GM13977 (cell line): Measurements from ENCODE around the gene CABP1.

Experiments used
- DNase-seq: peaks from one replicate; pipeline ENCODE4 v3.0.0; 2012; ENCODE audit warnings: low spot score
- CTCF ChIP-seq: IDR thresholded peaks from 2 replicates; pipeline ENCODE4 v1.5.1; 2012; ENCODE audit warnings: mild to moderate bottlenecking, control low read depth; ENCODE audit not compliant: insufficient read depth; ENCODE audit errors: extremely low read depth, missing control alignments
- in situ Hi-C: fragments of 300-500 bp; cut with MboI; formaldehyde crosslinking; loops from one replicate; pipeline ENCODE4 v1.12.0; 2022; ENCODE audit warnings: low sequenced_read_pairs, low pct_unique_long_range_greater_than_20kb, mixed read lengths, inconsistent platforms; ENCODE audit not compliant: unreplicated experiment

The CABP1 gene

GRCh38 chr12:120677765-120678473, 37.5 kb downstream of the CABP1 start:
- no peak for TF ChIP-seq CTCF
- DNase-seq, result peak; percentile 65
- in situ Hi-C loops, result no loop called here

GRCh38 chr12:120678572-120678971, 38.1 kb downstream of the CABP1 start:
- DNase-seq, result no peak
- TF ChIP-seq CTCF, result no peak
- in situ Hi-C loops, result no loop called here

GRCh38 chr12:120680165-120680738, 39.8 kb downstream of the CABP1 start:
- no peak for TF ChIP-seq CTCF
- no peak for DNase-seq
- in situ Hi-C loops, result no loop called here

- in situ Hi-C loops, result no loop called here
- TF ChIP-seq CTCF, result no peak
- DNase-seq, result no peak
These were observed 44.1 kb downstream of the CABP1 start for GRCh38 chr12:120684523-120684932.

GRCh38 chr12:120685522-120685921, 45.1 kb downstream of the CABP1 start:
- no peak for TF ChIP-seq CTCF
- DNase-seq, result no peak
- in situ Hi-C loops, result no loop called here

GRCh38 chr12:120686151-120686689, 45.8 kb downstream of the CABP1 start:
- in situ Hi-C loops, result no loop called here
- no peak for TF ChIP-seq CTCF
- peak; percentile 93 for DNase-seq
